Ovary (tissue), 3 donors: Measurements from ENCODE around the gene GSTM2.

ENCODE experiments used
- POLR2A ChIP-seq: fragments of 450-650 bp; IDR thresholded peaks from one replicate; pipeline ENCODE4 v1.6.1; 2017; ENCODE audit warnings: antibody characterized with exemption, mild to moderate bottlenecking, moderate library complexity
- TF ChIP-seq, protein P1 (sequence below), 3 donors: fragments of 450-650 bp in 2 of 3; fragments of 200-600 bp in 1 of 3; IDR thresholded peaks; one replicate each; pipeline versions ENCODE4 v1.5.1 to v1.8.0; 2016 to 2022; ENCODE audit warnings: antibody characterized with exemption in 3 of 3, mild to moderate bottlenecking in 1 of 3
- donor health status: DM: no; HTN: no; CAD: no.

DNA sequence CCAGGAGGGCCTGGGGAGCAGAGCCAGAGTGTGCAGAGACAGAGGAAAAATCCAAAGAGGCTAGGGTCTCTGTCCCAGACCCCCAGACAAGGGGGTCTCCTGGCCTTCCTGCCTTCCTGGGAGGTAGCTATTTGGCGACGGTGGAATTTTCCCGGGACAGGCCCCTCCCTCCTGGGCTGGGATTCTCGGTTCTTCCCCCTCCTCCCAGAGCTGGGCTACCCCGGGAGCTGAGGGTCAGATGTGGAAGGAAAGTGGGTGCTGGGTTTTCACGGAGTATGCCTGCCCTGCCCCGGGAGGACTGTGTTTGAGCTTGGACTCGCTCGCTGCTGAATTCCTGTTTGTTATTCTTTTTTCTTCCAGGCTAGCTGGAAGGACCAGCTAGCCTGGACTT, 47.5 kb upstream of the GSTM2 start:
- TF ChIP-seq POLR2A = no peak
- TF ChIP-seq, protein P1, sequence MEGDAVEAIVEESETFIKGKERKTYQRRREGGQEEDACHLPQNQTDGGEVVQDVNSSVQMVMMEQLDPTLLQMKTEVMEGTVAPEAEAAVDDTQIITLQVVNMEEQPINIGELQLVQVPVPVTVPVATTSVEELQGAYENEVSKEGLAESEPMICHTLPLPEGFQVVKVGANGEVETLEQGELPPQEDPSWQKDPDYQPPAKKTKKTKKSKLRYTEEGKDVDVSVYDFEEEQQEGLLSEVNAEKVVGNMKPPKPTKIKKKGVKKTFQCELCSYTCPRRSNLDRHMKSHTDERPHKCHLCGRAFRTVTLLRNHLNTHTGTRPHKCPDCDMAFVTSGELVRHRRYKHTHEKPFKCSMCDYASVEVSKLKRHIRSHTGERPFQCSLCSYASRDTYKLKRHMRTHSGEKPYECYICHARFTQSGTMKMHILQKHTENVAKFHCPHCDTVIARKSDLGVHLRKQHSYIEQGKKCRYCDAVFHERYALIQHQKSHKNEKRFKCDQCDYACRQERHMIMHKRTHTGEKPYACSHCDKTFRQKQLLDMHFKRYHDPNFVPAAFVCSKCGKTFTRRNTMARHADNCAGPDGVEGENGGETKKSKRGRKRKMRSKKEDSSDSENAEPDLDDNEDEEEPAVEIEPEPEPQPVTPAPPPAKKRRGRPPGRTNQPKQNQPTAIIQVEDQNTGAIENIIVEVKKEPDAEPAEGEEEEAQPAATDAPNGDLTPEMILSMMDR (IDR thresholded peaks at IDR 0.05) = no peak
